Large intestine (tissue), 1 donor: ENCODE data around the gene SCGN. TPM values are rescaled to one million over a fixed set of nuclear protein-coding genes. Genes with fewer than 3 reads are reported as not detected.

Experiments used
- polyA plus RNA-seq: library from polyadenylated mRNA; unstranded; fragments of 120-200 nt; gene quantifications from one replicate; pipeline ENCODE4 v1.2.1, GENCODE V29; 2013

SCGN gene
- polyA plus RNA-seq, 1 donor = 36.9 TPM

Other genes starting within 250 kb of the SCGN start
- gene SLC17A4, start 102.5 kb downstream of the SCGN start, polyA plus RNA-seq = 31.2 TPM
- 0.09 TPM for gene SLC17A1, start 179.8 kb downstream of the SCGN start, polyA plus RNA-seq
- 0.43 TPM for gene SLC17A3, start 222.0 kb downstream of the SCGN start, polyA plus RNA-seq